H1 (cell line): ENCODE results near the gene GMPR. TPM values are rescaled to one million over a fixed set of nuclear protein-coding genes. Genes with fewer than 3 reads are reported as not detected.

Experiments
- CTCF ChIA-PET: fragments of 300-600 bp; sonication (Branson Sonifier 250); formaldehyde crosslinking; loops from one replicate; lab custom pipeline; 2021; ENCODE audit not compliant: partially characterized antibody; lab: Charles Lee
- POLR2A ChIA-PET: fragments of 300-600 bp; sonication (Branson Sonifier 250); formaldehyde crosslinking; loops from one replicate; lab custom pipeline; 2021; ENCODE audit warnings: inconsistent platforms; ENCODE audit not compliant: partially characterized antibody; lab: Charles Lee
- DNase-seq, 2 experiments: peaks; one replicate each; pipeline versions ENCODE4 v3.0.0 to v3.0.0-alpha.2; 2010 to 2022; ENCODE audit warnings: low spot score in 2 of 2, low read depth in 1 of 2, mixed read lengths in 1 of 2
- FAIRE-seq: peaks from 2 replicates; lab custom pipeline; 2011; peaks lifted over from hg19 to GRCh38; lab: Jason Lieb, UNC
- H2AFZ ChIP-seq: 2 replicates; pipeline ENCODE4 v1.8.1; 2012; ENCODE audit warnings: low read length, inconsistent platforms
- H2AK5ac ChIP-seq: 2 replicates; pipeline ENCODE4 v1.6.1; 2013; ENCODE audit warnings: low read depth, low read length
- H2BK120ac ChIP-seq: replicated peaks from 2 replicates; pipeline ENCODE3; 2013; ENCODE audit warnings: low read depth, low read length, inconsistent platforms
- H2BK12ac ChIP-seq: 2 replicates; pipeline ENCODE4 v1.6.1; 2013; ENCODE audit warnings: low read depth, low read length
- H2BK15ac ChIP-seq: 2 replicates; pipeline ENCODE4 v1.6.1; 2013; ENCODE audit warnings: low read length
- H2BK20ac ChIP-seq: 2 replicates; pipeline ENCODE4 v1.6.1; 2013; ENCODE audit warnings: low read length
- H2BK5ac ChIP-seq: 2 replicates; pipeline ENCODE4 v1.6.1; 2013; ENCODE audit warnings: low read depth, low read length
- H3K14ac ChIP-seq: 2 replicates; pipeline ENCODE4 v1.6.1; 2013; ENCODE audit warnings: inconsistent platforms; ENCODE audit not compliant: insufficient read length
- H3K18ac ChIP-seq: 2 replicates; pipeline ENCODE4 v1.6.1; 2013; ENCODE audit warnings: low read length; ENCODE audit errors: extremely low read depth
- H3K23ac ChIP-seq: 2 replicates; pipeline ENCODE4 v1.6.1; 2013; ENCODE audit warnings: inconsistent platforms; ENCODE audit not compliant: insufficient read length
- H3K23me2 ChIP-seq: 2 replicates; pipeline ENCODE4 v1.6.1; 2013; ENCODE audit warnings: low read depth, low read length
- H3K27ac ChIP-seq: 2 replicates; pipeline ENCODE4 v1.6.1; 2011; ENCODE audit warnings: low read depth, low read length, inconsistent platforms
- H3K27me3 ChIP-seq, 4 experiments: replicated peaks in 1 of 4; 1 replicate in 1 of 4; 2 replicates in 3 of 4; pipeline versions ENCODE4 v1.6.1 to v1.8.1; 2011 to 2013; ENCODE audit warnings: low read length in 3 of 4, mild to moderate bottlenecking in 3 of 4, inconsistent platforms in 2 of 4, mixed read lengths in 2 of 4, moderate library complexity in 1 of 4; ENCODE audit not compliant: control insufficient read depth in 3 of 4, insufficient read depth in 3 of 4; ENCODE audit errors: extremely low read depth in 1 of 4
- H3K36me3 ChIP-seq, 4 experiments: 2 replicates each; pipeline versions ENCODE4 v1.6.1 to v1.8.1; 2011 to 2013; ENCODE audit warnings: mild to moderate bottlenecking in 4 of 4, low read length in 3 of 4, moderate library complexity in 2 of 4, control low read depth in 1 of 4, inconsistent platforms in 1 of 4; ENCODE audit not compliant: insufficient read depth in 4 of 4, control insufficient read depth in 2 of 4
- H3K4ac ChIP-seq: replicated peaks from 2 replicates; pipeline ENCODE3; 2013; ENCODE audit warnings: low read length, low read depth, mixed read lengths, inconsistent platforms; ENCODE audit not compliant: insufficient read length
- H3K4me1 ChIP-seq, 4 experiments: replicated peaks in 1 of 4; 1 replicate in 1 of 4; 2 replicates in 3 of 4; pipeline versions ENCODE4 v1.6.1 to v1.8.1; 2011 to 2013; ENCODE audit warnings: low read length in 3 of 4, inconsistent platforms in 2 of 4, mixed read lengths in 1 of 4; ENCODE audit not compliant: insufficient read depth in 4 of 4, control insufficient read depth in 3 of 4
- H3K4me2 ChIP-seq, 2 experiments: 2 replicates each; pipeline versions ENCODE4 v1.6.1 to v1.8.1; 2011 to 2013; ENCODE audit warnings: low read depth in 2 of 2, low read length in 2 of 2, control low read depth in 1 of 2, inconsistent platforms in 1 of 2, mild to moderate bottlenecking in 1 of 2; ENCODE audit not compliant: insufficient read depth in 1 of 2
- H3K4me3 ChIP-seq, 4 experiments: fragments of 200-600, 300-600 bp in 1 of 4; sonication (generic), shearing (Covaris generic), sonication (Bioruptor Twin) in 1 of 4; 2 replicates each; pipeline versions ENCODE4 v1.5.1 to v1.8.1; 2011 to 2016; ENCODE audit warnings: low read length in 4 of 4, low read depth in 3 of 4, control low read depth in 2 of 4, inconsistent platforms in 2 of 4, mild to moderate bottlenecking in 2 of 4, mixed read lengths in 1 of 4, moderate library complexity in 1 of 4; ENCODE audit not compliant: insufficient read depth in 2 of 4; ENCODE audit errors: extremely low read depth in 1 of 4
- H3K56ac ChIP-seq: replicated peaks from 2 replicates; pipeline ENCODE3; 2013; ENCODE audit warnings: low read depth, mild to moderate bottlenecking, mixed read lengths, low read length, inconsistent platforms; ENCODE audit not compliant: insufficient read length
- H3K79me1 ChIP-seq: 2 replicates; pipeline ENCODE4 v1.6.1; 2013; ENCODE audit warnings: low read depth, low read length, control low read depth
- H3K79me2 ChIP-seq, 2 experiments: 2 replicates each; pipeline versions ENCODE4 v1.6.1 to v1.8.1; 2012 to 2013; ENCODE audit warnings: low read length in 2 of 2, mild to moderate bottlenecking in 2 of 2, inconsistent platforms in 1 of 2; ENCODE audit not compliant: insufficient read depth in 2 of 2, control insufficient read depth in 1 of 2
- H3K9ac ChIP-seq, 4 experiments: replicated peaks in 1 of 4; 1 replicate in 1 of 4; 2 replicates in 3 of 4; pipeline versions ENCODE4 v1.6.1 to v1.8.1; 2011 to 2013; ENCODE audit warnings: low read depth in 3 of 4, low read length in 3 of 4, control low read depth in 2 of 4, mild to moderate bottlenecking in 2 of 4, moderate library complexity in 2 of 4, inconsistent platforms in 1 of 4; ENCODE audit errors: extremely low read depth in 1 of 4
- H3K9me3 ChIP-seq, 2 experiments: 2 replicates each; pipeline versions ENCODE4 v1.6.1 to v1.8.1; 2012 to 2013; ENCODE audit warnings: mild to moderate bottlenecking in 2 of 2, moderate library complexity in 2 of 2, control low read depth in 1 of 2, inconsistent platforms in 1 of 2, low read depth in 1 of 2, low read length in 1 of 2, mixed read lengths in 1 of 2; ENCODE audit not compliant: insufficient read depth in 2 of 2
- H4K20me1 ChIP-seq, 2 experiments: replicated peaks in 1 of 2; 2 replicates each; pipeline versions ENCODE3 to v1.8.1; 2011 to 2013; ENCODE audit warnings: inconsistent platforms in 2 of 2, low read length in 2 of 2, mild to moderate bottlenecking in 1 of 2; ENCODE audit not compliant: insufficient read depth in 2 of 2, control insufficient read depth in 1 of 2
- H4K5ac ChIP-seq: 2 replicates; pipeline ENCODE4 v1.6.1; 2013; ENCODE audit warnings: low read length, low read depth, mixed read lengths, inconsistent platforms; ENCODE audit not compliant: insufficient read length
- H4K8ac ChIP-seq: 2 replicates; pipeline ENCODE4 v1.8.0; 2013; ENCODE audit warnings: mild to moderate bottlenecking, moderate library complexity, low read length, inconsistent platforms; ENCODE audit not compliant: insufficient read depth; ENCODE audit errors: extremely low read depth
- H4K91ac ChIP-seq: replicated peaks from 2 replicates; pipeline ENCODE3; 2013; ENCODE audit warnings: low read length, mixed read lengths, inconsistent platforms; ENCODE audit not compliant: insufficient read length
- BACH1 ChIP-seq: IDR thresholded peaks from 2 replicates; pipeline ENCODE4 v1.6.1; 2012; ENCODE audit warnings: low read length, improper control_type of control experiment
- EP300 ChIP-seq, 2 experiments: IDR thresholded peaks; 1 replicate in 1 of 2; 2 replicates in 1 of 2; pipeline ENCODE4 v1.6.1; 2011 to 2012; ENCODE audit warnings: low read depth in 2 of 2, low read length in 2 of 2, mild to moderate bottlenecking in 2 of 2, borderline replicate concordance in 1 of 2, inconsistent platforms in 1 of 2, moderate library complexity in 1 of 2
- EZH2 ChIP-seq: fragments of 200-600 bp; sonication (generic); IDR thresholded peaks from 2 replicates; pipeline ENCODE4 v1.7.1; 2012; ENCODE audit warnings: low read depth, mild to moderate bottlenecking, moderate library complexity, low read length, inconsistent platforms; ENCODE audit not compliant: severe bottlenecking
- HDAC2 ChIP-seq, 2 experiments: fragments of 300-600 bp in 1 of 2; sonication (generic) in 1 of 2; IDR thresholded peaks; 2 replicates each; pipeline ENCODE4 v1.6.1; 2011 to 2012; ENCODE audit warnings: low read depth in 2 of 2, low read length in 2 of 2, mild to moderate bottlenecking in 2 of 2, moderate library complexity in 2 of 2, borderline replicate concordance in 1 of 2, inconsistent platforms in 1 of 2
- KDM4A ChIP-seq: IDR thresholded peaks from one replicate; pipeline ENCODE4 v1.7.1; 2012; ENCODE audit warnings: low read depth, mild to moderate bottlenecking, moderate library complexity, low read length, inconsistent platforms; ENCODE audit not compliant: severe bottlenecking
- PHF8 ChIP-seq: fragments of 200-600 bp; sonication (generic); conservative IDR thresholded peaks from 2 replicates; pipeline ENCODE4 v1.7.1; 2012; ENCODE audit warnings: low read depth, mild to moderate bottlenecking, inconsistent platforms, low read length, moderate library complexity
- POLR2A ChIP-seq, 2 experiments: IDR thresholded peaks; 1 replicate in 1 of 2; 2 replicates in 1 of 2; pipeline ENCODE4 v1.6.1; 2011; ENCODE audit warnings: low read depth in 2 of 2, low read length in 2 of 2, mild to moderate bottlenecking in 2 of 2; ENCODE audit errors: control extremely low read depth in 1 of 2
- POLR2AphosphoS5 ChIP-seq: IDR thresholded peaks from 2 replicates; pipeline ENCODE4 v1.6.1; 2011; ENCODE audit warnings: low read depth, low read length
- USF2 ChIP-seq: IDR thresholded peaks from 2 replicates; pipeline ENCODE4 v1.6.1; 2011; ENCODE audit warnings: low read length, improper control_type of control experiment
- WGBS, 2 experiments: shearing (Covaris generic) in 1 of 2; methylation state at CpG; one replicate each; pipeline versions ENCODE4 v1.1.6 to v1.1.7; 2013 to 2015; ENCODE audit warnings: low lambda C conversion rate in 2 of 2, mixed read lengths in 2 of 2, inconsistent platforms in 1 of 2, low coverage in 1 of 2, missing lambda C conversion rate in 1 of 2; ENCODE audit not compliant: insufficient replicate concordance in 2 of 2, insufficient coverage in 1 of 2, insufficient read length in 1 of 2; ENCODE audit errors: extremely low coverage in 1 of 2, missing lambda C conversion rate in 1 of 2; 5-methylcytosine and 5-hydroxymethylcytosine counted together
- polyA plus RNA-seq, 7 experiments: library from polyadenylated mRNA; depleted of rRNA in 3 of 7; stranded (reverse) in 5 of 7; unstranded in 2 of 7; fragments of >200 nt in 5 of 7; fragments of 200-250 nt in 2 of 7; gene quantifications; 1 replicate in 5 of 7; 2 replicates in 1 of 7; 4 replicates in 1 of 7; pipeline versions ENCODE4 v1.2.1 to v1.2.3, GENCODE V29; 2011 to 2013; ENCODE audit warnings: missing spikeins in 2 of 7, mixed read lengths in 2 of 7
- total RNA-seq: library from RNA; stranded (reverse); fragmentation: NEBNext Ultra II Directional; extraction: Animal tissue kit (Norgen Biotek cat#: 25700); gene quantifications from 2 replicates; pipeline ENCODE4 v1.2.1, GENCODE V29; 2021

GMPR gene
- total and polyA plus RNA-seq, 2 of the 8 experiments (the other 6 are each of a cell fraction or from before 2014, with no cell fraction given): 0.99 to 1.2 TPM

DNA sequence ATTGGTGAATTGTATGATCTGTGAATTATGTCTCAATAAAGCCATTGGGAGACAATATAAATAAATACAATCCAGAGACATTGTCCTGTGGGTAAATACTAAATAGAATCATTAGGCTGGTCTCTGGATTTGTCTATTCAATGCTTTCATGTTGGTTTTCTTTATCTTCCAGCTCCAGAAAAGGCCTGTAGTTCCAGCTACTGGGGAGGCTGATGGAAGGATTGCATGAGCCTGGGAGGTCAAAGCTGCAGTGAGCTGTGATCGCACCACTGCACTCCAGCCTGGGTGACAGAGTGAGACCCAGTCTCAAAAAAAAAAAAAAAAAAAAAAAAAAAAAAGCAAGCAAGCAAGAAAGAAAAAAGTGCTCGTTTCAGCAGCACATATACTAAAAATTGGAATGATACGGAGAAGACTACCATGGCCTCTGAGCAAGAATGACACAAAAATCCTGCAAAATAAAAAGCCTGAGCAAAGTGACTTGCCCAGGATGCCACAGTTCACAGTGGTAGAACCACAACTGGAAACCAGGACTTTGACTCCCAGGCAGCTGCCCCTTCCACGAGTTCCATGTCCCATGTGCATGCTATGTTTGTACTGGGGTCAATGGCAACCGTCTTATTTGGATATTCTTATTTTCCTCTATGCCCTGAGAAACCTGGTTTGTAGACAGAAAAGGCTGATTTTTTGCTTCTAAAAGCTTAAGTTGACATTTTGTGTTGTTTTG is 33.6 kb upstream of the GMPR start:
- Histone ChIP-seq H2BK20ac (no peak overlapping the region), H3K9me3 (no peaks in the 10 kb centered on the region), H2BK12ac (no peak overlapping the region), H3K23ac (no peak overlapping the region), H2AK5ac (no peak overlapping the region), H3K14ac (no peak overlapping the region), H2BK15ac (no peak overlapping the region), H2BK5ac (no peak overlapping the region), H4K91ac (no peak overlapping the region), H3K36me3 (no peaks in the 10 kb centered on the region), H4K20me1 (no peaks in the 10 kb centered on the region), H3K18ac (no peak overlapping the region), H3K79me1 (no peaks in the 10 kb centered on the region), H3K27me3 (no peaks in the 10 kb centered on the region), H3K4me1 (no peaks in the 10 kb centered on the region), H3K79me2 (no peaks in the 10 kb centered on the region), H3K23me2 (no peaks in the 10 kb centered on the region), H3K9ac (no peak overlapping the region), H4K5ac (no peak overlapping the region), H2BK120ac (no peak overlapping the region), H3K4ac (no peak overlapping the region), H2AFZ (no peak overlapping the region), H3K4me3 (no peak overlapping the region), H3K4me2 (no peak overlapping the region), H3K56ac (no peak overlapping the region), H4K8ac (no peak overlapping the region), H3K27ac (no peak overlapping the region)
- DNase-seq: no peak
- WGBS, 2 experiments: 85% methylated on average over 5 of the region's 5 CpGs; no CpG with 5 or more reads in 1 of the 2 experiments
- FAIRE-seq: no peak
- ChIA-PET POLR2A (interaction anchor here (1.0 kb wide), 1 partner anchor 76 kb away, joined by 3 read pairs; the partner anchor contains the start of gene MYLIP), CTCF (interaction anchor here (0.6 to 5.8 kb wide), 30 partner anchors 8 to 577 kb away, joined by 3 to 48 read pairs (median 5); partner anchors contain the start of genes GMPR and MYLIP)
- TF ChIP-seq PHF8 (no peak), EZH2 (no peak), POLR2AphosphoS5 (no peak), EP300 (IDR thresholded peaks at IDR 0.05; ENCODE audit: borderline replicate concordance in 1 of 2, low read depth in 2 of 2, low read length in 2 of 2) (no peak), USF2 (no peak), HDAC2 (IDR thresholded peaks at IDR 0.05; ENCODE audit: borderline replicate concordance in 1 of 2, low read depth in 2 of 2, low read length in 2 of 2) (no peak), POLR2A (IDR thresholded peaks at IDR 0.05; ENCODE audit: control extremely low read depth in 1 of 2, low read depth in 2 of 2, low read length in 2 of 2) (no peak), KDM4A (no peak), BACH1 (no peak)
